ENCODE measurements around the gene CD3D.
"Not testable (repeated sequence)": the region's sequence is repeated elsewhere in the genome, so short reads cannot be mapped to it uniquely, and the experiment has no call there.

The CD3D gene

GRCh38 chr11:118339281-118339961 is 3.1 kb downstream of the CD3D start:
- DNase-seq (ENCODE audit: low spot score): no peak

DNA sequence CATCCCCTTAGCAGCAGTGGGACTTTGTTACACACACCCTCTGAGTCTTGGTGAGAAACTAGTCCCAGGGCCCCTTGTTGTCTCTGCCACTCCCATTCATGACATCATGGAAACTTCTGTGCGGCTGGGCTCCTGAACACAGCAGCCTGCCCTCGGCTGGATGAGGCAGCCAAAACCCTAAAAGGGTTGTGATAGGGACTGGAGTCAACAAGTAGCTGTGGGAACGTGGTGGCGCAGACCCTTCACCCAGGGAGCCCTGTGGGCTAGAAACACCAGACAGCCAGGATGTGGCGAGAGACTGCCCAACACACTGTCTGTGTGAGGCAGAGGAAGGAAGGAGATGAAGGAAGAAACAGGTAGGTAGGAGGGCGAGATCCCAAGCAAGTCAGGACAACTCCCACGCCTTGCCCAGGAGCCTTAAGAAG is 3.9 kb downstream of the CD3D start:
- no peak for DNase-seq (ENCODE audit: low spot score)

GRCh38 chr11:118334745-118335144 is 7.8 kb downstream of the CD3D start:
- DNase-seq (ENCODE audit: low spot score): no peak

GRCh38 chr11:118328745-118329144 is 13.8 kb downstream of the CD3D start:
- no peak for DNase-seq (ENCODE audit: low spot score)

GRCh38 chr11:118325283-118325682 is 17.2 kb downstream of the CD3D start:
- DNase-seq (ENCODE audit: low spot score): no peak

- no peak for DNase-seq (ENCODE audit: low spot score)
Observed at GRCh38 chr11:118322721-118323120, 19.8 kb downstream of the CD3D start.

GRCh38 chr11:118321386-118322082 is 21.0 kb downstream of the CD3D start:
- DNase-seq (ENCODE audit: low spot score): no peak

- DNase-seq (ENCODE audit: low spot score): no peak
Observed at GRCh38 chr11:118320515-118320914, 22.0 kb downstream of the CD3D start.

- no peak for DNase-seq (ENCODE audit: low spot score)
Observed at GRCh38 chr11:118319337-118319707, 23.2 kb downstream of the CD3D start.

- DNase-seq (ENCODE audit: low spot score): no peak
Observed at GRCh38 chr11:118318581-118319336, 23.7 kb downstream of the CD3D start.

DNA sequence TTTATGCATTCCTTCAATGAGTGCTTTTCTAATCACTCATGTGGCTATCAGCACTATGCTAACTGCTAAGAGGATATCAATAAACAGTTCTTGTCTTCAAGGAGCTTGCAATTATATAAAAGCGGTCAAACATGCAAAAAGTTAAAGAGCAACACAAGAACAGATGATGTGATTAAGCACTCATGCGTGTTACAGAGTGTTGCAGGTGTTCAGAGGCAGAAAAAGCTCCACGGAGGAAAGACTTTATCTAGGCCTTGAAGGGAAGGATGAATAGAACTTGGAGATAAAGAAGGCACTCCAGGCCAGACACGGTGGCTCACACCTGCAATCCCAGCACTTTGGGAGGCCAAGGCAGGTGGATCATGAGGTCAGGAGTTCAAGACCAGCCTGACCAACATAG is 24.4 kb downstream of the CD3D start:
- DNase-seq (ENCODE audit: low spot score): no peak

DNA sequence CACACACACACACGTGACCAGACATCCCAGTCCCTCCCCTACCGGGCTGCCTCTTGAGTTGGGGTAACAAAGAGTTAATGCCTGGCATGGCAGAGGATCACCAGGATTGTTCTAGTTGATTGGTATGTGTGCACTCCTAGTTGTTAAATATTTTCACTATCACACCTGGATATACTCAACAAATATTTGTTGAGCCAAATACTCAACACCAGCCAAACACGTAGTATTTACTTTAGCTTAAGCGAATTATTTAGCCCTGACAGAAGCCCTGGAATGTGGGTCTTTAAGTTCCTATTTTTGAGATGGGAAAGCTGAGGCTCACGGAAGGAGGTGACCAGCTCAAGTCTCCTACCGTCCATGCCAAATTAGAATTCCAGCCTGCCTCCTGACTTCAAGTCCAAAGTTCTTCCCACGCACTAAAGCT is 27.5 kb downstream of the CD3D start:
- DNase-seq (ENCODE audit: low spot score): no peak

DNA sequence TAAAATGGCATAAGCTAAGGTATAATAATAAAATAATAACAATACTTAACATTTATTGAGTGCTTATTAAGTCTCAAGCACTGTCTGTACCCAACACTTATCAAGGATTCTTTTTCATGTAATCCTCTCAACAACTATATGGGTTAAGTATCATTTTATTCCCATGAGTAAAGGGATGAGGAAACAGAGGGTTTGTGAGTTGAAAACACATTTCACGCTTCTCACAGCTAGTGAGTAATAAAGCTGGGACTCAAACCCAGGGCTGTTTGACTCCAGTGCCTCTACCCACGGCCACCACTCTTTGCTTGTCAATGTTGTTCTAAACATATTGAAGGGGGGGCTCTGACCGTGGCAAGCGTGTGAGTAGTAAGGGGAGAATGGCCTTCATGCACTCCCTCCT is 29.3 kb downstream of the CD3D start:
- DNase-seq (ENCODE audit: low spot score): no peak

DNA sequence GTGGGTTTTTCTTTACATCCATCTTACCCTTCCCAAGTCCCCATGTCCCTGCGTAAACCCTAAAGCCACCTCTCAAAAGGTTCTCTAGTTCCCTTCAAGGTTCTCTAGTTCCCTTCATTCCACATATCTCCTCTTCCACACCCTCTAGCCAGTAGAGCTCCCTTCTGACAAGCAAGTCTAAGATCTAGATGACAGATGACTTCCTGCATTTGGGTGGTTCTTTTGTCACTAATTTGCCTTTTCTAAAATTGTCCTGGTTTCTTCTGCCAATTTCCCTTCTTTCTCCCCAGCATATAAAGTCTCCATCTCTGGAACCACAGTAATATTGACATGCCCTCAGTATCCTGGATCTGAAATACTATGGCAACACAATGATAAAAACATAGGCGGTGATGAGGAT is 30.2 kb downstream of the CD3D start:
- DNase-seq (ENCODE audit: low spot score): no peak

DNA sequence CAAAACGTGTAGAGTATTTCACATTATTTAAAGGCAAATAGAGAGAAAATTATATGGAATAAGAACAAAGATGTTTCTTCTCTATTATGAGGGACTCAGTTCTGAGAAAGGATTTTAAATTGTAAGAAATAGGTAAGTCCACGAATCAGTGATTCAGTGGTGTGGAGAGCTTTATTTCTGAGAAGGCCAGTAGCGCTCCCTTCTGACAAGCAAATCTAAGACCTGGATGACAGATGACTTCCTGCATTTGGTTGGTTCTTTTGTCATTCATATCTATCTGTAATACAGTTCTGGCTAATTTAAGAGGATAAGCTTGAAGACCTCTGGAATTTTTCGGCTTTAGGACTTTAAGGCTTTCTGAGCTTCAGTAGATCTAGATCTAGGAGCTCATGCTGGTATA is 31.0 kb downstream of the CD3D start:
- no peak for DNase-seq (ENCODE audit: low spot score)

GRCh38 chr11:118310781-118311485 is 31.6 kb downstream of the CD3D start:
- DNase-seq (ENCODE audit: low spot score): no peak

GRCh38 chr11:118310271-118310670 is 32.2 kb downstream of the CD3D start:
- no peak for DNase-seq (ENCODE audit: low spot score)

DNA sequence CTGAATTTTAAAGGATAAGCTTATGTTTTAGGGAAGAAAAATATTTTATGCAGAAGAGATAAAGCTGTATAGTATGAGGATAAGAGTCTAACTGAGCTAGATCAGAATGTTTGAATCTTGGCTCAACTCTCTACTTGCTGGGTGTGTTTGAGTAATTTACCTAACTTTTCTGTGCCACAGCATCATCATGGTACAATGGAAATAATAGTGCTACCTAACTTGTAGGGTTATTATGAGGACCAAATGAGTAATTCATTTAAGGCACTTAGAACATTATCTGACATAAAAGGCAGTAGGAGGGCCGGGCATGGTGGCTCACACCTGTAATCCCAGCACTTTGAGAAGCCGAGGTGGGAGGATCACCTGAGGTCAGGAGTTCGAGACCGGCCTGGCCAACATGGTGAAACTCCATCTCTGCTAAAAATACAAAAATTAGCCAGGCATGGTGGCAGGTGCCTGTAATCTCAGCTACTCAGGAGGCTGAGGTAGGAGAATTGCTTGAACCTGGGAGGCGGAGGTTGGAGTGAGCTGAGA is 33.4 kb downstream of the CD3D start:
- DNase-seq (ENCODE audit: low spot score): not testable (repeated sequence)

- no peak for DNase-seq (ENCODE audit: low spot score)
Observed at GRCh38 chr11:118306556-118306955, 35.9 kb downstream of the CD3D start.

DNA sequence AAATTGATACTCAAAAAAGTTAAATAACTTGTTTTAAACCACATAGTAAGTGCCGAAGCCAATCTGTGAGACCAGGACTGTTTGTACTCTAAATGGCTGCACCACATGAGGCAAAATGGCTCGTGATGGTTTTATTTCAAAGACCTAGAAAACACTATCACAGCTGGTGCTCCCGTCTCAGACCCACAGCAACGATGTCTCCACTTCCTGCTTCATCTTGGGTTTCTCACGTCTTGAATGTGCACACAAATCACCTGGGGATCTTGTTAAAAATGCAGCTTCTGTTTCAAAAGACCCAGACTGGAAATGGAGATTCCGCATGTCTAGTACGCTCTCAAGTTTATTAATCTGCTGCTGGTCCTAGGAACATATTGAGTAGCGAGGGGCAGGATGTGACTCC is 36.8 kb downstream of the CD3D start:
- DNase-seq (ENCODE audit: low spot score): no peak

GRCh38 chr11:118304568-118305248 is 37.8 kb downstream of the CD3D start, which contains the start of gene CD3E:
CD3E (plus strand) TSS chr11:118304730; CDS start chr11:118304953, 223 bp downstream.
- DNase-seq (ENCODE audit: low spot score): no peak

DNA sequence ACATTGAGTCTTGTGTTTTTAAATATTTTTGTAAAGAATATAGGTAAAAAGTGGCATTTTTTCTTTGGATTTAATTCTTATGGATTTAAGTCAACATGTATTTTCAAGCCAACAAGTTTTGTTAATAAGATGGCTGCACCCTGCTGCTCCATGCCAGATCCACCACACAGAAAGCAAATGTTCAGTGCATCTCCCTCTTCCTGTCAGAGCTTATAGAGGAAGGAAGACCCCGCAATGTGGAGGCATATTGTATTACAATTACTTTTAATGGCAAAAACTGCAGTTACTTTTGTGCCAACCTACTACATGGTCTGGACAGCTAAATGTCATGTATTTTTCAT is 38.3 kb downstream of the CD3D start:
- no peak for DNase-seq (ENCODE audit: low spot score)
